GM13977 (cell line): ENCODE measurements around the gene TMEM92.

Experiments used
- DNase-seq: peaks from one replicate; pipeline ENCODE4 v3.0.0; 2012; ENCODE audit warnings: low spot score
- in situ Hi-C: fragments of 300-500 bp; cut with MboI; formaldehyde crosslinking; loops from one replicate; pipeline ENCODE4 v1.12.0; 2022; ENCODE audit warnings: low sequenced_read_pairs, low pct_unique_long_range_greater_than_20kb, mixed read lengths, inconsistent platforms; ENCODE audit not compliant: unreplicated experiment
- TF ChIP-seq, protein P1 (sequence below): IDR thresholded peaks from 2 replicates; pipeline ENCODE4 v1.5.1; 2012; ENCODE audit warnings: mild to moderate bottlenecking, control low read depth; ENCODE audit not compliant: insufficient read depth; ENCODE audit errors: extremely low read depth, missing control alignments

Gene TMEM92

DNA sequence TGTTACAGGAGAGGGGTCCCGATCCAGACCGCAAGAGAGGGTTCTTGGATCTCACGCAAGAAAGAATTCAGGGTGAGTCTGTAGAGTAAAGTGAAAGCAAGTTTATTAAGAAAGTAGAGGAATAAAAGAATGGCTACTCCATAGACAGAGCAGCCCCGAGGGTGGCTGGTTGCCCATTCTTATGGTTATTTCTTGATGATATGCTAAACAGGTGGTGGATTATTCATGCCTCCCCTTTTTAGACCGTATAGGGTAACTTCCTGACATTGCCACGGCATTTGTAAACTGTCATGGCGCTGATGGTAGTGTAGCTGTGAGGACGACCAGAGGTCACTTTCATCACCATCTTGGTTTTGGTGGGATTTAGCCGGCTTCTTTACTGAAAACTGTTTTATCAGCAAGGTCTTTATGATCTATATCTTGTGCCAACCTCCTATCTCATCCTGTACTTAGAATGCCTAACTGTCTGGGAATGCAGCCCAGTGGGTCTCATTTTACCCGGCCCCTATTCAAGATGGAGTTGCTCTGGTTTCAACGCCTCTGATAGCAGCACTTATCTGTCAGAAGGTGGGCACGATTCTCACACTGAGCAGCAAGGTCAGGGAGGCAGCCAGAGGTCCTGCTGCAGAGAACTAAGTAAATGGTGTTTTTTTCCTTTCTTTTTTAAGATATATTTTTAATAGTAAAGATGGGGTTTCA, 45.2 kb downstream of the TMEM92 start:
- TF ChIP-seq, protein P1, sequence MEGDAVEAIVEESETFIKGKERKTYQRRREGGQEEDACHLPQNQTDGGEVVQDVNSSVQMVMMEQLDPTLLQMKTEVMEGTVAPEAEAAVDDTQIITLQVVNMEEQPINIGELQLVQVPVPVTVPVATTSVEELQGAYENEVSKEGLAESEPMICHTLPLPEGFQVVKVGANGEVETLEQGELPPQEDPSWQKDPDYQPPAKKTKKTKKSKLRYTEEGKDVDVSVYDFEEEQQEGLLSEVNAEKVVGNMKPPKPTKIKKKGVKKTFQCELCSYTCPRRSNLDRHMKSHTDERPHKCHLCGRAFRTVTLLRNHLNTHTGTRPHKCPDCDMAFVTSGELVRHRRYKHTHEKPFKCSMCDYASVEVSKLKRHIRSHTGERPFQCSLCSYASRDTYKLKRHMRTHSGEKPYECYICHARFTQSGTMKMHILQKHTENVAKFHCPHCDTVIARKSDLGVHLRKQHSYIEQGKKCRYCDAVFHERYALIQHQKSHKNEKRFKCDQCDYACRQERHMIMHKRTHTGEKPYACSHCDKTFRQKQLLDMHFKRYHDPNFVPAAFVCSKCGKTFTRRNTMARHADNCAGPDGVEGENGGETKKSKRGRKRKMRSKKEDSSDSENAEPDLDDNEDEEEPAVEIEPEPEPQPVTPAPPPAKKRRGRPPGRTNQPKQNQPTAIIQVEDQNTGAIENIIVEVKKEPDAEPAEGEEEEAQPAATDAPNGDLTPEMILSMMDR = no peak
- no peak for DNase-seq
- in situ Hi-C loops = no loop called here

DNA sequence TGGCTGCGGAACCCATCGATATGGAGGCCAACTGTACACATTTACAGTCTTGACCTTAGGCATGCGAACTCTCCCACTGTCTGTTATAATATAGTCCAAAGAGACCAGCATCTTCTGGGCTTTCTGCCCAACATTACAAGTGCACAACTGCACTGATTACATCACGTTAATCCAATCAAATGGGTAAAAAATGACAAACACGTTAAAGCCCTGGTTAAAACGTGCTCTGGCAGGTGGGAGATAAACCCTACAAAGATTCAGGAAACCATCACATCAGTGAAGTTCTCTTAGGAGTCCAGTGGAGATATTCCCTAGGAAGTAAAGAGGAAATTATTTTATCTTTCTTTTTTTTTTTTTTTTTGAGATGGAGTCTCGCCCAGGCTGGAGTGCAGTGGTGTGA, 48.0 kb downstream of the TMEM92 start:
- in situ Hi-C loops = no loop called here
- DNase-seq = no peak
- TF ChIP-seq, protein P1 = no peak

DNA sequence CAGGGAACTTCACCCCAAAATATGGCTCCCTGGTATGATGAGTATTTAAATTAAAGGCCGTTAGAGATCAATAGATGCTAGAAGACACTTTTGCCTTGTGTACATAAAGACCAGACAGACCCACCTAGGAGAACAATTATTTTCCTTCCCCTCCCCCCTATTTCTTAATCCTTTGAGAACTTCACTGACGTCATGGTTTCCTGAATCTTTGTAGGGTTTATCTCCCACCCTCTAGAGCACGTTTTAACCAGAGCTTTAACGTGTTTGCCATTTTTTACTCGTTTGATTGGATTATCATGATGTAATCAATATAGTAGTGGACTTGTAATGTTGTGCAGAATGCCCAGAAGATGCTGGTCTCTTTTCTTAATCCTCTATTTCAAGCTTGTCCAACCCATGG, 48.8 kb downstream of the TMEM92 start:
- DNase-seq = no peak
- in situ Hi-C loops = no loop called here
- TF ChIP-seq, protein P1 = no peak

DNA sequence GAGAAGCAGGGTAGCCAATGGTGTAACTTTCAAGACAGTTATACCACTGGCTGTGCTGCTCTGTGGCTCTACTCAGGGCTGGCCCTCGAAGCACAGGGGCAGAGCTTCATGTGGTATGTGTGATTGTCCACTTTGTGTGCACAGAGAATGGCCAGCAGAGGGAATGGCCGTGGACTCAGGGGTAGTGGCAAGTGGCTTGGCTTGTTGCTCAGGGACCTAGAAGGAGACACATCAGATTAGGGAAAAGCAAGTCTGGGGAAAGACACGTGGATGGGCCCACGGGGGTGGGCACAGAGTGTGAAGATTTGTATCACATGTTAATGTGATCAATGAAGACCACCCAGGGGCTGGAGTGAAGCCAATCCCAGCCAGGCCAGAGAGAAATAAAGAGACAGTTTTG, 51.6 kb downstream of the TMEM92 start:
- in situ Hi-C loops = no loop called here
- TF ChIP-seq, protein P1 = no peak
- DNase-seq = no peak

DNA sequence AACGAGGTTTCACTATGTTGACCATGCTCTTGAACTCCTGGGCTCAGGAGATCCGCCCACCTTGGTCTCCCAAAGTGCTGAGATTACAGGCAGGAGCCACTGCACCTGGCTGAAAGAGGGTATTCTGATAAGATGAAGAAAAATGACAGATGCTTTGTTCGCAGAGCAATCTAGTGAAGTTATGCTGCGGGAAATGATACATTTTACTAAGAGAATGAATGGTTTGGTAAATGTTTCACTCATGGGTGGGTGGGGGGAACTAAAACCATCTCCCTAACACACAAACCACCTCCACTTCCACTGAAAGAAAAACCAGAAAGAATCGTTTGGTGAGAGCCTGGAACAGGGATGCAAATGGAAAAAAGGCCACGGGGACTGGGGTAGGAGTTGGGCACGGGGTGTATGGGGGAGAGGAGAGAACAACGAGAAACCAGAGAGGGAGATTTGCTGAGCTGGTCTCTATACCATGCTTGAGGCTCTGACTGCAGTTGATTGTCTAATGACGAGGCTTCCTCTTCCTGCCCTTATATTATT, 52.6 kb downstream of the TMEM92 start:
- in situ Hi-C loops = no loop called here
- TF ChIP-seq, protein P1 = no peak
- no peak for DNase-seq

DNA sequence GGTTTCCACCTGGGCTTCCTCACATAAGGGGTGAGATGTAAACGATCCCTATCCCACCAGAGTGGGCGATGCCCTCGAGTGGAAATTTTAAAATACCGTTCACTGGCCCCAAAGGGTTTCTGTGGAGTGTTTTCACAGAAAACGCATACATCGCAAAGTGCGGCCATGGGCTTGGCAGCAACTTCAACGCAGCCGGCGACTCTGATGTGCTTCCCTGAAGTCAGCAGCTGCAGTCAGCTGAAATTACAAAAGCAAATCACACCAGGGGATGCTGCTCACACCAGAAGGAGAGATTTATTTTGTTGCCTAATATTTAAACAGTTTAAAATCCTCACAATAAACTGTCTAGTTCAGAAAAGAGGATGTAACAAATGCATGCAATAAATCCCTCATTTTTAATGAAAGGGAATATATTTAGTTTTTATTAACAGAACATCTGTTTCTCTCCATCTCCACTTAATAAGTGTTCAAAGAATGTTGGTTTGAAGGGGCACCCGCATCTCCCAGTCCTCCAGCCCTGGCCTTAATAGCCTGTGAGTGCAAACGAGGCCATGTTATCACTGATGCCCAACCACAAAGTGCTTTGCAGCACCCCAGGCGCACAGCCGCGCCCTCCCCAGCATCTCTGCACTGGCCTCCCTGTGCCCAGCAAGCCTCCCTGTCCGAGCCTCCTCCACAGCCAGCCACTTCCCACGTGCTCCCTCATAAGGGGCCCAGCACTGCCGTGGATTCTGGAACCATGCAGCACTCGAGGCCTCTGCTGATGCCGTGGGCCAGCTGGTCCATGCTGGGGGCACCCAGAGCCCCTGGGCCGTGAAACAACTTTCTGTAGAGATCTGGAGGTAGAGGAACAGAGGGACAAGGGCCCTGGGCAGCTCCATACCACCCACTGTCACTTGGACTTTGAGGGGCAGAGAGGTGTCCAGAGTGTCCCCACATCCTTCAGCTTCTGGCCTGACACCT, 54.4 kb downstream of the TMEM92 start:
- in situ Hi-C loops = no loop called here
- DNase-seq = no peak
- TF ChIP-seq, protein P1 = no peak
